HCT116 (cell line): ENCODE results near the gene PCDH17. TPM values are rescaled to one million over a fixed set of nuclear protein-coding genes. Genes with fewer than 3 reads are reported as not detected.

Experiments used
- ATAC-seq: fragments of 200-7000 bp; cut with Tn5 transposase; 2 replicates; pipeline ENCODE4 v1.9.1; 2020; ENCODE audit warnings: mild to moderate bottlenecking, moderate library complexity
- BruUV-seq: library from RNA; stranded (reverse); fragments of 400-500 nt; replicated peaks from 2 replicates; lab custom pipeline; 2021; lab: Mats Ljungman, UMichigan
- CTCF ChIA-PET: fragments of 300-600 bp; sonication (Branson Sonifier 250); formaldehyde crosslinking; loops from one replicate; lab custom pipeline; 2021; ENCODE audit warnings: antibody characterized with exemption; lab: Charles Lee
- POLR2A ChIA-PET: fragments of 300-600, 350-600 bp; sonication (Branson Sonifier 250); formaldehyde crosslinking; loops from one replicate; lab custom pipeline; 2021; ENCODE audit warnings: antibody characterized with exemption; lab: Charles Lee
- RAD21 ChIA-PET, 2 experiments: fragments of 300-600 bp; sonication (Branson Sonifier 250); formaldehyde crosslinking; loops; one replicate each; lab custom pipeline; 2023; ENCODE audit warnings: low total read pairs in 2 of 2; ENCODE audit not compliant: uncharacterized antibody in 2 of 2, unreplicated experiment in 2 of 2, low non-redundant PET in 1 of 2; lab: Charles Lee
- DNase-seq: peaks from one replicate; pipeline ENCODE4 v3.0.0-alpha.2; 2010; ENCODE audit warnings: low read depth, low spot score
- H2AFZ ChIP-seq: fragments of 200-600 bp; shearing (Covaris generic), sonication (generic); 2 replicates; pipeline ENCODE4 v1.6.1; 2017; ENCODE audit warnings: low read depth, mixed run types, mixed read lengths, antibody characterized with exemption, low read length; ENCODE audit not compliant: poor library complexity, severe bottlenecking
- H3K27ac ChIP-seq: 2 replicates; pipeline ENCODE4 v1.5.1; 2012; ENCODE audit warnings: low read depth, low read length
- H3K27me3 ChIP-seq: fragments of 200-600 bp; sonication (generic); 2 replicates; pipeline ENCODE4 v1.6.1; 2016; ENCODE audit warnings: mixed run types, low read length, mixed read lengths; ENCODE audit not compliant: insufficient read depth
- H3K36me3 ChIP-seq, 2 experiments: fragments of 200-500 bp in 1 of 2; fragments of 200-600 bp in 1 of 2; sonication (Bioruptor generic) in 1 of 2; sonication (generic) in 1 of 2; 2 replicates each; pipeline versions ENCODE4 v1.5.1 to v1.6.1; 2014 to 2016; ENCODE audit warnings: low read length in 2 of 2, inconsistent platforms in 1 of 2, mixed read lengths in 1 of 2, mixed run types in 1 of 2; ENCODE audit not compliant: insufficient read depth in 2 of 2, control insufficient read depth in 1 of 2
- H3K4me1 ChIP-seq, 2 experiments: fragments of 200-600 bp in 1 of 2; sonication (generic) in 1 of 2; 2 replicates each; pipeline versions ENCODE4 v1.5.1 to v1.6.1; 2012 to 2017; ENCODE audit warnings: low read length in 2 of 2, inconsistent platforms in 1 of 2, mild to moderate bottlenecking in 1 of 2, mixed read lengths in 1 of 2, mixed run types in 1 of 2, moderate library complexity in 1 of 2; ENCODE audit not compliant: insufficient read depth in 2 of 2, control insufficient read depth in 1 of 2
- H3K4me2 ChIP-seq: fragments of 200-600 bp; sonication (generic); 2 replicates; pipeline ENCODE4 v1.6.1; 2017; ENCODE audit warnings: mixed run types, low read length, mixed read lengths
- H3K4me3 ChIP-seq, 2 experiments: fragments of 200-600 bp in 1 of 2; sonication (generic) in 1 of 2; replicated peaks in 1 of 2; 2 replicates each; pipeline ENCODE4 v1.5.1; 2011 to 2016; ENCODE audit warnings: low read length in 2 of 2, control low read depth in 1 of 2, low read depth in 1 of 2, mild to moderate bottlenecking in 1 of 2, mixed read lengths in 1 of 2, mixed run types in 1 of 2
- H3K79me2 ChIP-seq: fragments of 200-600 bp; sonication (generic); 2 replicates; pipeline ENCODE4 v1.6.1; 2017; ENCODE audit warnings: mild to moderate bottlenecking, mixed run types, low read length, moderate library complexity, mixed read lengths; ENCODE audit not compliant: insufficient read depth
- H3K9ac ChIP-seq: fragments of 200-600 bp; sonication (generic); 2 replicates; pipeline ENCODE4 v1.6.1; 2016; ENCODE audit warnings: low read length, mixed read lengths
- H3K9me2 ChIP-seq: fragments of 200-600 bp; sonication (generic), shearing (Covaris generic); 2 replicates; pipeline ENCODE4 v1.6.1; 2017; ENCODE audit warnings: mixed run types, mild to moderate bottlenecking, moderate library complexity; ENCODE audit not compliant: insufficient read depth
- H3K9me3 ChIP-seq, 2 experiments: fragments of 200-500 bp in 1 of 2; fragments of 200-600 bp in 1 of 2; sonication (Bioruptor generic) in 1 of 2; sonication (generic) in 1 of 2; 2 replicates each; pipeline ENCODE4 v1.6.1; 2014 to 2017; ENCODE audit warnings: low read length in 2 of 2, mixed read lengths in 2 of 2, inconsistent platforms in 1 of 2, low read depth in 1 of 2, mild to moderate bottlenecking in 1 of 2, mixed run types in 1 of 2, moderate library complexity in 1 of 2; ENCODE audit not compliant: control insufficient read depth in 1 of 2, insufficient read depth in 1 of 2
- H4K20me1 ChIP-seq: fragments of 200-600 bp; sonication (generic), shearing (Covaris generic); 2 replicates; pipeline ENCODE4 v1.6.1; 2017; ENCODE audit warnings: mixed run types, mild to moderate bottlenecking, moderate library complexity; ENCODE audit not compliant: insufficient read depth
- ATF3 ChIP-seq: IDR thresholded peaks from 2 replicates; pipeline ENCODE4 v1.6.1; 2012
- CBX3 ChIP-seq: IDR thresholded peaks from 2 replicates; pipeline ENCODE4 v1.6.1; 2012; ENCODE audit warnings: low read depth
- CEBPB ChIP-seq: IDR thresholded peaks from 2 replicates; pipeline ENCODE4 v1.6.1; 2012; ENCODE audit warnings: low read depth
- CTCF ChIP-seq, 3 experiments: fragments of 200-600 bp in 1 of 3; sonication (generic) in 1 of 3; IDR thresholded peaks in 2 of 3; conservative IDR thresholded peaks in 1 of 3; 2 replicates each; pipeline ENCODE4 v1.5.1; 2012 to 2017; ENCODE audit warnings: low read depth in 2 of 3, low read length in 2 of 3, antibody characterized with exemption in 1 of 3, borderline replicate concordance in 1 of 3, control low read depth in 1 of 3, mild to moderate bottlenecking in 1 of 3, mixed read lengths in 1 of 3, mixed run types in 1 of 3, moderate library complexity in 1 of 3; ENCODE audit not compliant: insufficient read depth in 1 of 3
- EGR1 ChIP-seq: IDR thresholded peaks from 2 replicates; pipeline ENCODE4 v1.6.1; 2012; ENCODE audit warnings: low read depth
- ELF1 ChIP-seq: IDR thresholded peaks from 2 replicates; pipeline ENCODE4 v1.6.1; 2012; ENCODE audit warnings: low read depth, borderline replicate concordance
- EZH2 ChIP-seq: fragments of 200-600 bp; sonication (generic); IDR thresholded peaks from 2 replicates; pipeline ENCODE4 v1.6.1; 2017; ENCODE audit warnings: antibody characterized with exemption, mixed run types
- FOSL1 ChIP-seq: IDR thresholded peaks from 2 replicates; pipeline ENCODE4 v1.6.1; 2012; ENCODE audit warnings: low read depth
- JUND ChIP-seq: IDR thresholded peaks from 2 replicates; pipeline ENCODE4 v1.6.1; 2012
- POLR2A ChIP-seq: IDR thresholded peaks from 2 replicates; pipeline ENCODE4 v1.7.0; 2011; ENCODE audit warnings: borderline replicate concordance; ENCODE audit not compliant: insufficient read depth, insufficient read length; ENCODE audit errors: extremely low read depth
- RAD21 ChIP-seq: IDR thresholded peaks from 2 replicates; pipeline ENCODE4 v1.6.1; 2012; ENCODE audit warnings: low read depth, mild to moderate bottlenecking
- SIN3A ChIP-seq: IDR thresholded peaks from 2 replicates; pipeline ENCODE4 v1.6.1; 2012; ENCODE audit warnings: low read depth
- SP1 ChIP-seq: IDR thresholded peaks from 2 replicates; pipeline ENCODE4 v1.6.1; 2012; ENCODE audit warnings: low read depth
- SRF ChIP-seq: IDR thresholded peaks from 2 replicates; pipeline ENCODE4 v1.6.1; 2012; ENCODE audit warnings: low read depth
- TCF7L2 ChIP-seq: IDR thresholded peaks from 2 replicates; pipeline ENCODE4 v1.7.0; 2011; ENCODE audit warnings: borderline replicate concordance, inconsistent platforms; ENCODE audit not compliant: insufficient read depth, insufficient read length; ENCODE audit errors: extremely low read depth
- ZBTB33 ChIP-seq: IDR thresholded peaks from 2 replicates; pipeline ENCODE4 v1.6.1; 2011; ENCODE audit warnings: mild to moderate bottlenecking, low read length, moderate library complexity; ENCODE audit not compliant: insufficient replicate concordance; ENCODE audit errors: extremely low read depth
- ZNF274 ChIP-seq: fragments of 200-500 bp; sonication (Bioruptor generic); IDR thresholded peaks from 2 replicates; pipeline ENCODE4 v1.6.1; 2014; ENCODE audit warnings: mild to moderate bottlenecking, low read depth, low read length, inconsistent platforms
- intact Hi-C: fragments of 100-400 bp; cut with micrococcal nuclease; formaldehyde crosslinking; loops from 2 replicates; pipeline ENCODE4 v1.10.0; 2022
- total RNA-seq: library from RNA; stranded (reverse); gene quantifications from one replicate; pipeline ENCODE4 v1.2.1, GENCODE V29; 2021; ENCODE audit not compliant: unreplicated experiment
- TF ChIP-seq, protein P1 (sequence below): IDR thresholded peaks from 2 replicates; pipeline ENCODE4 v1.6.1; 2012
- TF ChIP-seq, protein P2 (sequence below): IDR thresholded peaks from 2 replicates; pipeline ENCODE4 v1.6.1; 2012; ENCODE audit warnings: low read depth

Gene PCDH17
- total RNA-seq, 1 experiment from 2014 or later, result 0.02 TPM

DNA sequence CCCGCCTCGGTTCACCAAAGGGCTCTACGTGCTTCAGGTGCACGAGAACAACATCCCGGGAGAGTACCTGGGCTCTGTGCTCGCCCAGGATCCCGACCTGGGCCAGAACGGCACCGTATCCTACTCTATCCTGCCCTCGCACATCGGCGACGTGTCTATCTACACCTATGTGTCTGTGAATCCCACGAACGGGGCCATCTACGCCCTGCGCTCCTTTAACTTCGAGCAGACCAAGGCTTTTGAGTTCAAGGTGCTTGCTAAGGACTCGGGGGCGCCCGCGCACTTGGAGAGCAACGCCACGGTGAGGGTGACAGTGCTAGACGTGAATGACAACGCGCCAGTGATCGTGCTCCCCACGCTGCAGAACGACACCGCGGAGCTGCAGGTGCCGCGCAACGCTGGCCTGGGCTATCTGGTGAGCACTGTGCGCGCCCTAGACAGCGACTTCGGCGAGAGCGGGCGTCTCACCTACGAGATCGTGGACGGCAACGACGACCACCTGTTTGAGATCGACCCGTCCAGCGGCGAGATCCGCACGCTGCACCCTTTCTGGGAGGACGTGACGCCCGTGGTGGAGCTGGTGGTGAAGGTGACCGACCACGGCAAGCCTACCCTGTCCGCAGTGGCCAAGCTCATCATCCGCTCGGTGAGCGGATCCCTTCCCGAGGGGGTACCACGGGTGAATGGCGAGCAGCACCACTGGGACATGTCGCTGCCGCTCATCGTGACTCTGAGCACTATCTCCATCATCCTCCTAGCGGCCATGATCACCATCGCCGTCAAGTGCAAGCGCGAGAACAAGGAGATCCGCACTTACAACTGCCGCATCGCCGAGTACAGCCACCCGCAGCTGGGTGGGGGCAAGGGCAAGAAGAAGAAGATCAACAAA, 2.6 kb downstream of the PCDH17 start:
- POLR2A ChIA-PET, result no interaction called here
- no TSS peak for BruUV-seq
- CTCF ChIA-PET, result no interaction called here

More for the DNA sequence above, 2.6 kb downstream of the PCDH17 start:
- H3K27ac ChIP-seq, result no peak overlapping the region
- no peaks in the 10 kb centered on the region for H3K4me1 ChIP-seq
- ATAC-seq, result no peak
- DNase-seq, result no peak
- no peak overlapping the region for H2AFZ ChIP-seq
- no peak overlapping the region for H3K4me3 ChIP-seq
- RAD21 ChIA-PET, result no interaction called here
- TF ChIP-seq CEBPB (no peak), ZBTB33 (no peak), EGR1 (no peak), SP1 (no peak), TCF7L2 (no peak), ELF1 (no peak), SIN3A (no peak), CBX3 (no peak), POLR2A (no peak), RAD21 (no peak), ATF3 (no peak), SRF (no peak), ZNF274 (no peak), EZH2 (no peak), CTCF (IDR thresholded peaks at IDR 0.05 in 2 of 3, conservative IDR thresholded peaks at IDR 0.05 in 1 of 3; ENCODE audit: borderline replicate concordance in 1 of 3, insufficient read depth in 1 of 3, low read depth in 2 of 3, low read length in 2 of 3) (no peak), JUND (no peak), FOSL1 (no peak)
- TF ChIP-seq, protein P1, sequence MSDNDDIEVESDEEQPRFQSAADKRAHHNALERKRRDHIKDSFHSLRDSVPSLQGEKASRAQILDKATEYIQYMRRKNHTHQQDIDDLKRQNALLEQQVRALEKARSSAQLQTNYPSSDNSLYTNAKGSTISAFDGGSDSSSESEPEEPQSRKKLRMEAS, result no peak
- TF ChIP-seq, protein P2, sequence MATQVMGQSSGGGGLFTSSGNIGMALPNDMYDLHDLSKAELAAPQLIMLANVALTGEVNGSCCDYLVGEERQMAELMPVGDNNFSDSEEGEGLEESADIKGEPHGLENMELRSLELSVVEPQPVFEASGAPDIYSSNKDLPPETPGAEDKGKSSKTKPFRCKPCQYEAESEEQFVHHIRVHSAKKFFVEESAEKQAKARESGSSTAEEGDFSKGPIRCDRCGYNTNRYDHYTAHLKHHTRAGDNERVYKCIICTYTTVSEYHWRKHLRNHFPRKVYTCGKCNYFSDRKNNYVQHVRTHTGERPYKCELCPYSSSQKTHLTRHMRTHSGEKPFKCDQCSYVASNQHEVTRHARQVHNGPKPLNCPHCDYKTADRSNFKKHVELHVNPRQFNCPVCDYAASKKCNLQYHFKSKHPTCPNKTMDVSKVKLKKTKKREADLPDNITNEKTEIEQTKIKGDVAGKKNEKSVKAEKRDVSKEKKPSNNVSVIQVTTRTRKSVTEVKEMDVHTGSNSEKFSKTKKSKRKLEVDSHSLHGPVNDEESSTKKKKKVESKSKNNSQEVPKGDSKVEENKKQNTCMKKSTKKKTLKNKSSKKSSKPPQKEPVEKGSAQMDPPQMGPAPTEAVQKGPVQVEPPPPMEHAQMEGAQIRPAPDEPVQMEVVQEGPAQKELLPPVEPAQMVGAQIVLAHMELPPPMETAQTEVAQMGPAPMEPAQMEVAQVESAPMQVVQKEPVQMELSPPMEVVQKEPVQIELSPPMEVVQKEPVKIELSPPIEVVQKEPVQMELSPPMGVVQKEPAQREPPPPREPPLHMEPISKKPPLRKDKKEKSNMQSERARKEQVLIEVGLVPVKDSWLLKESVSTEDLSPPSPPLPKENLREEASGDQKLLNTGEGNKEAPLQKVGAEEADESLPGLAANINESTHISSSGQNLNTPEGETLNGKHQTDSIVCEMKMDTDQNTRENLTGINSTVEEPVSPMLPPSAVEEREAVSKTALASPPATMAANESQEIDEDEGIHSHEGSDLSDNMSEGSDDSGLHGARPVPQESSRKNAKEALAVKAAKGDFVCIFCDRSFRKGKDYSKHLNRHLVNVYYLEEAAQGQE, result no peak
- no peaks in the 10 kb centered on the region for H3K79me2 ChIP-seq
- no peaks in the 10 kb centered on the region for H3K27me3 ChIP-seq
- no peak overlapping the region for H3K9ac ChIP-seq
- no peak overlapping the region for H3K4me2 ChIP-seq
- intact Hi-C loops, result no loop called here
- H3K9me3 ChIP-seq, result peaks cover 3 to 13% of the 10 kb centered on the region in 2 experiments; a peak in 2 of 4 replicates
- H3K9me2 ChIP-seq, result no peaks in the 10 kb centered on the region
- no peaks in the 10 kb centered on the region for H3K36me3 ChIP-seq
- H4K20me1 ChIP-seq, result no peaks in the 10 kb centered on the region
